ENCODE data around the gene SRD5A1.

DNA sequence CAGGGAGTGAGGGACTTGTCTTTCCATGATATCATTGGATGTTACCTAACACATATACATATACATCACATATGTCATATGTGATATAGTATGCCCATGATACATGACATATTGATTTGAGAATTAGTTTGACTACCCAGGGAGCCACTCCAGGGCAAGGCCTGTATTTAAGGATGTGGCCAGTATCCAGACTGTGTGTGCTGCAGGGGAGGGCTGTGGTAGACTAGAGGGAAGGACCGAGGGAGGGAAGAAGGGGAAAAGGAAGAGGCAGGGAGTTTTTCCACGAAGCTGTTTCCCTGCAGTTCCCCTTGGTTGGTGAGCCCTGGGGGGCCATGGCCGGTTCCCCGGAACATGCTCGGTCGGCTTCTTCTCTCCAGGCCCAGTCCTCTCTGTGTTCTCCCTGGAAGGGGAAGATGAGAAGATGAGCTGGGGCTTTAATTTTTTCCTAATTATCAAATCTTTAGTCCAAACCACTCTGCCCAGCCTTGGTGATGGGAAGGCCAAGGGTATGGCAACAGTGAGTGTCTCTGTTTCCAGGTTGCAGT, 49.1 kb upstream of the SRD5A1 start:
- TF ChIP-seq, protein P1, sequence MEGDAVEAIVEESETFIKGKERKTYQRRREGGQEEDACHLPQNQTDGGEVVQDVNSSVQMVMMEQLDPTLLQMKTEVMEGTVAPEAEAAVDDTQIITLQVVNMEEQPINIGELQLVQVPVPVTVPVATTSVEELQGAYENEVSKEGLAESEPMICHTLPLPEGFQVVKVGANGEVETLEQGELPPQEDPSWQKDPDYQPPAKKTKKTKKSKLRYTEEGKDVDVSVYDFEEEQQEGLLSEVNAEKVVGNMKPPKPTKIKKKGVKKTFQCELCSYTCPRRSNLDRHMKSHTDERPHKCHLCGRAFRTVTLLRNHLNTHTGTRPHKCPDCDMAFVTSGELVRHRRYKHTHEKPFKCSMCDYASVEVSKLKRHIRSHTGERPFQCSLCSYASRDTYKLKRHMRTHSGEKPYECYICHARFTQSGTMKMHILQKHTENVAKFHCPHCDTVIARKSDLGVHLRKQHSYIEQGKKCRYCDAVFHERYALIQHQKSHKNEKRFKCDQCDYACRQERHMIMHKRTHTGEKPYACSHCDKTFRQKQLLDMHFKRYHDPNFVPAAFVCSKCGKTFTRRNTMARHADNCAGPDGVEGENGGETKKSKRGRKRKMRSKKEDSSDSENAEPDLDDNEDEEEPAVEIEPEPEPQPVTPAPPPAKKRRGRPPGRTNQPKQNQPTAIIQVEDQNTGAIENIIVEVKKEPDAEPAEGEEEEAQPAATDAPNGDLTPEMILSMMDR (IDR thresholded peaks at IDR 0.05): no peak
- no peak for TF ChIP-seq POLR2A (IDR thresholded peaks at IDR 0.05)
